Measurements from ENCODE around the gene ATF7.

ATF7 gene

DNA sequence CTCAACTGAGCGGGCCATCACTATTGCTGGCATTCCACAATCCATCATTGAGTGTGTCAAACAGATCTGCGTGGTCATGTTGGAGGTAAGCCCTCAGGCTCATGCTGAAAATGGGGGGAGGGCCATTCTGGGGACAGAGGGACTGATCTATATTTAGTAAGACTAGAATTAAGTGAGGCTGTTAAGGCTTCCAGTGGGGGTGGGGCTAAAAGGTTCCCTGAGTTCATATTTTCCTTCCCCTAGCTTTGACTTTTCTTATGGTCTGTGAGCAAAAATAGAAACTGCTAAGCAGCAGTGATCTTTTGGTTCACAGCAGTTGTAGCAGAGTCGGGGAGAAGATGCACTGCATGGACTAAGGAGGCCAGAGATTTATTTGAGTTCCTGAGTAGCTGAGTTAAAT, 165.1 kb downstream of the ATF7 start:
- Histone ChIP-seq H3K27me3 (ENCODE audit: low read depth, low read length) (no peaks in the 10 kb centered on the region), H4K20me1 (ENCODE audit: insufficient read depth, low read length) (peaks cover 63% of the 10 kb centered on the region), H3K4me2 (ENCODE audit: low read length) (no peak overlapping the region), H3K9ac (ENCODE audit: low read length) (no peak overlapping the region), H3K4me1 (ENCODE audit: low read length) (no peaks in the 10 kb centered on the region), H3K79me2 (ENCODE audit: low read length) (peaks cover 87% of the 10 kb centered on the region), H3K27ac (ENCODE audit: low read length) (no peak overlapping the region), H3K9me3 (ENCODE audit: insufficient read depth, low read length) (no peaks in the 10 kb centered on the region), H3K36me3 (replicated peaks; ENCODE audit: low read depth, low read length) (peaks cover 87% of the 10 kb centered on the region), H3K4me3 (ENCODE audit: low read length) (no peak overlapping the region), H2AFZ (ENCODE audit: low read depth, low read length) (no peak overlapping the region)
- no peak for TF ChIP-seq EZH2phosphoT487 (IDR thresholded peaks at IDR 0.05; ENCODE audit: low read depth)
- TF ChIP-seq, protein P1, sequence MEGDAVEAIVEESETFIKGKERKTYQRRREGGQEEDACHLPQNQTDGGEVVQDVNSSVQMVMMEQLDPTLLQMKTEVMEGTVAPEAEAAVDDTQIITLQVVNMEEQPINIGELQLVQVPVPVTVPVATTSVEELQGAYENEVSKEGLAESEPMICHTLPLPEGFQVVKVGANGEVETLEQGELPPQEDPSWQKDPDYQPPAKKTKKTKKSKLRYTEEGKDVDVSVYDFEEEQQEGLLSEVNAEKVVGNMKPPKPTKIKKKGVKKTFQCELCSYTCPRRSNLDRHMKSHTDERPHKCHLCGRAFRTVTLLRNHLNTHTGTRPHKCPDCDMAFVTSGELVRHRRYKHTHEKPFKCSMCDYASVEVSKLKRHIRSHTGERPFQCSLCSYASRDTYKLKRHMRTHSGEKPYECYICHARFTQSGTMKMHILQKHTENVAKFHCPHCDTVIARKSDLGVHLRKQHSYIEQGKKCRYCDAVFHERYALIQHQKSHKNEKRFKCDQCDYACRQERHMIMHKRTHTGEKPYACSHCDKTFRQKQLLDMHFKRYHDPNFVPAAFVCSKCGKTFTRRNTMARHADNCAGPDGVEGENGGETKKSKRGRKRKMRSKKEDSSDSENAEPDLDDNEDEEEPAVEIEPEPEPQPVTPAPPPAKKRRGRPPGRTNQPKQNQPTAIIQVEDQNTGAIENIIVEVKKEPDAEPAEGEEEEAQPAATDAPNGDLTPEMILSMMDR (IDR thresholded peaks at IDR 0.05; ENCODE audit: low read depth, low read length), result no peak

- TF ChIP-seq EZH2phosphoT487 (IDR thresholded peaks at IDR 0.05; ENCODE audit: low read depth), result no peak
- TF ChIP-seq, protein P1 (IDR thresholded peaks at IDR 0.05; ENCODE audit: low read depth, low read length), result no peak
- Histone ChIP-seq H3K9ac (ENCODE audit: low read length) (no peak overlapping the region), H3K4me3 (ENCODE audit: low read length) (no peak overlapping the region), H3K27me3 (ENCODE audit: low read depth, low read length) (no peaks in the 10 kb centered on the region), H3K79me2 (ENCODE audit: low read length) (peaks cover 90% of the 10 kb centered on the region), H3K4me1 (ENCODE audit: low read length) (peaks cover 2% of the 10 kb centered on the region), H3K4me2 (ENCODE audit: low read length) (no peak overlapping the region), H3K9me3 (ENCODE audit: insufficient read depth, low read length) (no peaks in the 10 kb centered on the region), H3K36me3 (replicated peaks; ENCODE audit: low read depth, low read length) (peaks cover 88% of the 10 kb centered on the region), H4K20me1 (ENCODE audit: insufficient read depth, low read length) (peaks cover 61% of the 10 kb centered on the region), H2AFZ (ENCODE audit: low read depth, low read length) (no peak overlapping the region), H3K27ac (ENCODE audit: low read length) (no peak overlapping the region)
These were observed 167.1 kb downstream of the ATF7 start for GRCh38 chr12:53459097-53459496.

Measured in OCI-LY3 (cell line).